Body of pancreas (tissue), 4 donors: ENCODE data around the gene CARMIL3.

ENCODE experiments used
- CTCF ChIP-seq, 7 experiments: fragments of 450-650 bp in 4 of 7; fragments of 200-600 bp in 3 of 7; sonication (generic) in 3 of 7; IDR thresholded peaks; one replicate each; pipeline ENCODE4 v1.5.1; 2016 to 2019; ENCODE audit warnings: antibody characterized with exemption in 7 of 7
- POLR2A ChIP-seq, 3 donors: fragments of 450-650 bp; IDR thresholded peaks; one replicate each; pipeline ENCODE4 v1.6.1; 2016; ENCODE audit warnings: antibody characterized with exemption in 3 of 3, mild to moderate bottlenecking in 2 of 3

GRCh38 chr14:24060443-24060842 lies 8.6 kb downstream of the CARMIL3 start:
- TF ChIP-seq POLR2A (IDR thresholded peaks at IDR 0.05): no peak
- no peak for TF ChIP-seq CTCF (IDR thresholded peaks at IDR 0.05)
